HG03066 (cell line): ENCODE measurements around the gene FNIP1.
A peak's percentile ranks its signal among the peaks of the same experiment; 100 is the strongest.
"Not testable (repeated sequence)": the region's sequence is repeated elsewhere in the genome, so short reads cannot be mapped to it uniquely, and the experiment has no call there.

Experiments
- ATAC-seq: cut with Tn5 transposase; IDR thresholded peaks from one replicate; pipeline ENCODE4 v1.9.1; 2021; ENCODE audit warnings: low read depth; ENCODE audit not compliant: unreplicated experiment

Gene FNIP1

GRCh38 chr5:131796793-131797693 is at the start of gene FNIP1:
FNIP1 (minus strand) TSS chr5:131797017; CDS start chr5:131796921, 96 bp downstream.
- ATAC-seq, result peak; percentile 95

DNA sequence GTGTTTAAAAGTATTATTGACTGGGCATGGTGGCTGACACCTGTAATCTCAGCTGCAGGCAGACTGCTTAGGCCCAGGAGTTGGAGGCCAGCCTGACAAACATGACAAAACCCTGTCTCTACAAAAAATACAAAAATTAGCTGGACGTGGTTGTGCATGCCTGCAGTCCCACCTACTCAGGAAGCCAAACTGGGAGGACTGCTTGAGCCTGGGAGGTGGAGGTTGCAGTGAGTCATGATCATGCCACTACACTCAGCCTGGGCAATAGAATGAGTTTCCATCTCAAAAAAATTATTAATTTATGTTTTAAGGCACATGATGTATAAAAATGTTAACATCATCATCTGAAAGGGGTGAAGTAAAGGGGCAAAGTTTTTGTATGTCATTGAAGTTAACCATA is 49.7 kb upstream of the FNIP1 start:
- ATAC-seq, result no peak

DNA sequence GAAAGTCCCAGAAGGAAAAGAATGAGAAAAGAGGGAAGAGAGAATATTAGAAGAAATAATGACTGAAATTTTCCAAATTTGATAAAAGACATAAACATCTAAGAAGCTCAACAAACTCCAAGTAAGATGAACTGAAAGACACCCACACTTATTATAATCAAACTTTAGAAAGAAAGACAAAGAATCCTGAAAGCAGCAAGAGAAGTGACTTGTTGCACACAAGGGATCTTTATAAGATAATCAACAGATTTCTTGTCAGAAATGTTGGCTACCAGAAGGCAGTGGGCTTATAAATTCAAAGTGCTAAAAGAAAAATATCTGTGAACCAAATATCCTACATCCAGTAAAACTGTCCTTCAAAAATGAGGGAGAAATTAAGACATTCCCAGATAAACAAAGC is 49.0 kb upstream of the FNIP1 start:
- ATAC-seq, result no peak

DNA sequence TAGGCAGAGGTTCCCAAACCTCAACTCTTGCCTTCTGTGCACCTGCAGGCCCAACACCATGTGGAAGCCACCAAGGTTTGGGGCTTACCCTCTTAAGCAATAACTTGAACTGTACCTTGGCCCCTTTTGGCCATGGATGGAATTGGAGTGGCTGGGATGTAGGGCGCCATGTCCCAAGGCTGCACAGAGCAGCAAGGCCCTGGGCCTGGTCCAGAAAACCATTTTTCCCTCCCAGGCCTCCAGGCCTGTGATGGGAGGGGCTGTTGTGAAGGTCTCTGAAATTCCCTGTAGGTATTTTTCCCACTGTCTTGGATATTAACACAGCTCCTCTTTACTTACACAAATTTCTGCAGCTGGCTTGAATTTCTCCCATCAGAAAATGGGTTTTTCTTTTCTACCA is 46.2 kb upstream of the FNIP1 start:
- not testable (repeated sequence) for ATAC-seq

DNA sequence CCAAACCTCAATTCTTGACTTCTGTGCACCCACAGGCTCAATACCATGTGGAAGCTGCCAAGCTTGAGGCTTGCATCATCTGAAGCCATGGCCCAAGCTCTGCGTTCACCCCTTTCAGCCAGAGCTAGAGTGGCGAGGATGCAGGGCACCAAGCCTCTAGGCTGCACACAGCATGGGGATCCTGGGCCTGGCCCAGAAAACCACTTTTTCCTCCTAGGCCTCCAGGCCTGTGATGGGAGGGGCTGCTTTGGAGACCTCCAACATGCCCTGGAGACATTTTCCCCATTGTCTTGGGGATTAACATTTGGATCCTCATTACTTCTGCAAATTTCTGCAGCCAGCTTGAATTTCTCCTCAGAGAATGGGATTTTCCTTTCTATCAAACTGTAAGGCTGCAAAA is 35.9 kb upstream of the FNIP1 start:
- ATAC-seq, result not testable (repeated sequence)

DNA sequence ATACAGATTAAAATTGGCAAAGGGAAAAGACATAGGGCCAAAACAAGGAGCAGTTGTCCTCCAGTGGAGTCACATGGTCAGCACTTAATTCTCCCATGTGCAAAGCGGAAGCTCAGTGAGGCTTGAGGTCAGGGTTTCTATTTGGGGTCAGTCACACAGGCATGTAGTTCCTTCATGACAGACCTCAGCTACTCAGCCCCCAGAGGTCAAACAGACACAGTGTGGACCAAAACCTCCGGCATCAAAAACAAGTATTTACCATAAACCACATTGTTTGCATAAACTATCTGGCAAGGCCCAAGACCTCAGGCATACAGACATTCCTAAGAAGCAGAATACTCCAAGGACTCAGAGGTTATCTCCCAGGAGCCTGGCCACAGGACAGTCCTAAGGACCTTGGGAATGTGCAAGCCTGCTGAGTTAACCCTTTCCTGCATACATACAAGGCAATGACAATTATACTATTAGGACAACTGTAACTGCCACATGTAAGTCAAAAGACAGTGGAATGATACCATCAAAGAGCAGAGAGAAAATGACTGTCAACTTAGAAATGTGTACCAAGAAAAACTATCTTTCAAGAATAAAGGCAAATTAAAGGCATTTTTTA is 28.7 kb upstream of the FNIP1 start:
- no peak for ATAC-seq

DNA sequence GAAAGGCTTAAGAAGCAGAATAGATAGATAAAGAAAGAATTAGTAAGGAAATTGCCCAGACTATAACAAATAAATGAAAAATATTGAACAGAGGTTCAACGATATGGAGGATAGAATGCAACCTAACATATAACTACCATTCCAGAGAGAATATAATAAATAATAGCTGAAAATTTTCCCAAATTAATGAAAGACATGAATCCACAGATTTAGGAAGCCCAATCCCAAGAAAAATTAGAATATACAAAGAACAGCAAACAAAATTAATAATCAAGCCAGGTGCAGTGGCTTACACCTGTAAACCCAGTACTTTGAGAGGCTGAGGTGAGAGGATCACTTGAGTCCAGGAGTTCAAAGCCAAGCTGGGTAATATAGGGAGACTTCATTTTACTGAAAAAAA is 27.8 kb upstream of the FNIP1 start:
- no peak for ATAC-seq

- no peak for ATAC-seq
Observed at GRCh38 chr5:131821221-131821620, 24.4 kb upstream of the FNIP1 start.

- no peak for ATAC-seq
Observed at GRCh38 chr5:131818001-131818724, 21.3 kb upstream of the FNIP1 start.

DNA sequence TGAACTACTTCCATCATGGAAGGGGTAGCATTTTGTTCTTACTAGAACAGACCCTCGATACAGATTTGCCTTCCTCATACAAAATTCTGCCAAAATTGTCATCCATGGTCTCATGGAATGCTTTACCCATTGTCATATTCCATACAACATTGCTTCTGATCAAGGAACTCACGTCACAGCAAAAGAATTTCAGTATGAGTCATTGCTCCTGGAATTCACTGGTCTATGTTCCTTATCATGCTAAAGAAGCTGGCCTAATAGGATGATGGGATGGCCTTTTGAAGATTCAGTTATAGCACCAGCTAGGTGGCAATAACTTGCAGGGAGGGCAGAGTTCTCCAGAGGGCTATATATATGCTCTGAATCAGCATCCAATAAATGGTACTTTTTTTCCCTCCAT is 18.2 kb upstream of the FNIP1 start:
- no peak for ATAC-seq

DNA sequence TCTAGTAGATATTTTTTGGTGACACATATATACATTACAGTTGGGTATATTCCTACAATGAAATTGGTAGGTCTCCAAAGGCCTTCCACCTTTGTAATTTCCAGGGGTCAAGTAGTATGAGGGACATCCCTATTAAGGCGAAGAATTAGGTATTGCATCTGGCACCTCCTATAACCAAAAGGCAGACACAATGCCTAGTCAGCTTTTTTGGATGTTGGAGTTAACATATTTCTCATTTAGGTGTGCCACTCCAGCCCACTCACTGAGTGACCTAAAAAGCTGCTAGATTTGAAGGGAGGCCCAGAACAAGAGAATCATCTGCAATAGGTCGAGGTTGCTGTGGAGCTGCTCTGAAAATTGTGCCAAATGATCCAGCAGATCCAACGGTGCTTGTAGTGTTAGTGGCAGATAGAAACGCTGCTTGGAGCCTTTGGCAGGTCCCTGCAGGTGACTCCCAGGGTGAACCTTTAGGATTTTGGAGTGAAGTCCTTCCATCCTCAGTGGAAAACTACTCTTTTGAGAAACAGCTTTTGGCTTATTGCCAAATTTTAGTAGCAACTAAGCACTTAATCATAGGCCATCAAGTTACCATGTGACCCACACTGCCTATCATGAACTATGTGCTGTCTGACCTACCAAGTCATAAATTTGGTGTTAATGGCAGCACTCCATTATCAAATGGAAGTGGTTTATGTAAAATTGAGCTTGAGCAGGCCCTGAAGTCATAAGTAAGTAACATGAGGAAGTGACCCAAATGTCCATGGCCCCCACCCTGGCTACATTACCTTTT is 15.7 kb upstream of the FNIP1 start:
- no peak for ATAC-seq

DNA sequence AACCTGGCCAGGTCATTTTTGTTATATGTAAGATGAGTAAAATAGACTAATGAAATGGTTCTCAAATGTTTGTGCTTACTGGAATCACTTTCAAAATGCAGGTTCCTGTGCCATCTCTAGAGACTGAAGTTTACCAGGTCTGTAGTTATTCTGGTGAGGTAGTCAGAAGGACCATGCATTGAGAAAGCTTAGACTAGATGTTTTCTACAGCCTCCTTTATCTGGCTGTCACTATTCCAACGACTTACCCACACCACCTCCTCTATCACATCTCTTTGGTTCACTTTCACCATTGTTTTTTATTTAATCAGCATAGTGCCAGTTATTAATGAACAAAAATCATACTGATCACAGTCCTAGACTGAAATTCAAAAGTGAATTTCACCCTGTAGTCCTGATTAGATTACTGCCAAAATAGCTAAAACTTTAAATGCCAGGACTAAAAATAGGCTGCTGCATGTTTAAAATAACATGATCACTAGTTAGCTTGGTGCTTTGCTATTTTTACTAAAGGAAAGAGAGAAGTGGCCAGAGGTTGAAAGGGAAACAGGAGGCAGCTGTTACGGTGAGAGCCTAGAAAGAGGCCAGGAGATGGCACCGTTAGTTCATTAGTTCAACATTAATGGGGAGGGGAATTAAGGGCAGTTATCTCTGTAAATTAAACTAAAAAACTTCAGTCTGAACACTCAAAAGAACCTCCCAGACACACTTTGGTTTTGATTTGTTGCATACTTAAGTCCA is 13.9 kb upstream of the FNIP1 start:
- peak; percentile 63 for ATAC-seq

GRCh38 chr5:131795879-131796792 is 681 bp downstream of the FNIP1 start:
- peak; percentile 11 for ATAC-seq

DNA sequence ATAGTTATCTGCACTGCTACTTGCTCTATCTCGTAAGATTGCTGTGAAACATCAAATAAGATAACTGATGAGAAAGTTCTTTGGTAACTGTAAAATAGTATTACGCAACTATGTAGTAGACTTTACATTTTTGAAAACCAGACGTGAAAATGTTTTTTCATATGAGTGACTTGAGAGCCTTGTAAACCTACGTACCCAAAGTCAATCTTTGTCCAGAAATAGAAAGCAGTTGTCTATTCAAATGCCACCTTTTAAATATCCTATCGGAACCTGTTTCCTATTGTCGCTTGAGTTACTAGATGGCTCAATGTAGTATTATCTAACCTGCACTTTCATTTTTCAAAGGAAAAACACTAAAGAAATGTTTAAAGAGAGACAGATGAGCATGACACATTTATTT is 1.6 kb downstream of the FNIP1 start:
- no peak for ATAC-seq

DNA sequence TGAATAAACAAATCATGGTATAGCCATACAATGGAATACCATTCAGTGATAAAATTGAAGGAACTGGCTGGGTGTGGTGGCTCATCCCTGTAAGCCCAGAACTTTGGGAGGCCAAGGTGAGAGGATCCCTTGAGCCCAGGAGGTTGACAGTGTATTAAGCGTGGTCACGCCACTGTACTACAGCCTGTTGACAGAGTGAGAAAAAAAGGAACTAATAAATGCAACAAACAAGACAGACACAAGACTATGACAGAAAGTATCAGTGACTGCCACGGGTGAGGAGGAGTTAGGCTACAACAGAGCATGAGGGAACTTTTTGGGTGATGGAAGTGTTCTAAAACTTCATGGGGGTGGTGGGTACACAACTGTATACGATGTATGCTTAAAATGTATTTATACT is 2.2 kb downstream of the FNIP1 start:
- ATAC-seq, result no peak

GRCh38 chr5:131792896-131793295 is 3.9 kb downstream of the FNIP1 start:
- ATAC-seq, result no peak

DNA sequence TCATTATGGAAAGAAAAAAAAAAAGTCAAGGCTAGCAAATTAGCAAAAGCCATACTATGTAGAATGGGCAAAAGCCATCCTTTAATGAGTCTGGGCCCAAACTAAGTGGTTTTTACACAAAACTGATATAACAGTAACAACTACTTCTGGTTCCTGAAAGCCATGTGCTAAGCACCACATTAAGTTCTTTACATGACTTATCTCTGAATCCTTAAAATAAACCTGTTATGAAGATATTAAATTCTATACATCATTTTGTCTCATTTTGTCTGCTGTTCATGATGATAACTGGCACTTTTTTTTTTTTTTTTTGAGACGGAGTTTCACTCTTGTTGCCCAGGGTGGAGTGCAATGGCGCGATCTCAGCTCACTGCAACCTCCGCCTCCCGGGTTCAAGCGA is 5.0 kb downstream of the FNIP1 start:
- no peak for ATAC-seq

DNA sequence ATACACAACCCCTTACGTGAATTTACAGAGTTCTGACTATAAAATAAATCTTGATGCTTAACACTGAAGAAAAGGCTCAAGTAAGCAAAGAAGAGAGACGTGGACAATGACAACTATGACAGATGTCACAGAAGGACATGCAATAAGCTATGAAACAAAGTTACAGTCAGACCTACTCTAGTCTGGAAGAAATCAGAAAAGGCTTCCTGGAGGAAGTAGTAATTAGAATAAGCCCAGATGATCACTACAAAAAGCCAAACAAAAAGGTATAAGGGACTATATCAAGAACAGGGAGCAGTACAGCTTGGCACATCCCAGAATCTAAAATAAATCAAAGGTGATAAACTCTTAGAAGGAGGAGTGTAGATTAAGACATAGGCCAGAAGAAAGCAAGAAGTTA is 6.3 kb downstream of the FNIP1 start:
- no peak for ATAC-seq

DNA sequence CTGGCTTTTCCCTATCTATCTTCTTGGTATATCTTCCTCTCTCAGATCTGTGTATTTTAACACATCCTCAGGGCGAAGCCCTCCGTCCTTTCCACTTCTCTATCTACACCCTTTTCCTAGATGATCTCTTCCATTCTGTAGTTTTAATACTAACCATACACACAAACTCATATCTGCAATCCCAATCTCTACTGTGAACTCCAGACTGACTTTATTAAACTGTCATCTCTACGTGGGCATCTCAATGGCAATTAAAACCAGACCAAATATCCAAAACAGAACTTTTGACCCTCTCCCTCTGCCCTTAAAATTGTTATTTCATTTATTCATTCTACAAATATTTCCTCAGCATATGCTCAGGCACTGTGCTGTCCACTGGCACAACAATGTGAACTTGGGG is 7.1 kb downstream of the FNIP1 start:
- ATAC-seq, result no peak
